ENCODE data around the gene KMT2C. TPM values are rescaled to one million over a fixed set of nuclear protein-coding genes. Genes with fewer than 3 reads are reported as not detected.
"Not testable (repeated sequence)": the region's sequence is repeated elsewhere in the genome, so short reads cannot be mapped to it uniquely, and the experiment has no call there.

KMT2C gene
- total and polyA plus RNA-seq, 3 donors from 2014 or later = 32.8 to 167 (median 154) TPM

DNA sequence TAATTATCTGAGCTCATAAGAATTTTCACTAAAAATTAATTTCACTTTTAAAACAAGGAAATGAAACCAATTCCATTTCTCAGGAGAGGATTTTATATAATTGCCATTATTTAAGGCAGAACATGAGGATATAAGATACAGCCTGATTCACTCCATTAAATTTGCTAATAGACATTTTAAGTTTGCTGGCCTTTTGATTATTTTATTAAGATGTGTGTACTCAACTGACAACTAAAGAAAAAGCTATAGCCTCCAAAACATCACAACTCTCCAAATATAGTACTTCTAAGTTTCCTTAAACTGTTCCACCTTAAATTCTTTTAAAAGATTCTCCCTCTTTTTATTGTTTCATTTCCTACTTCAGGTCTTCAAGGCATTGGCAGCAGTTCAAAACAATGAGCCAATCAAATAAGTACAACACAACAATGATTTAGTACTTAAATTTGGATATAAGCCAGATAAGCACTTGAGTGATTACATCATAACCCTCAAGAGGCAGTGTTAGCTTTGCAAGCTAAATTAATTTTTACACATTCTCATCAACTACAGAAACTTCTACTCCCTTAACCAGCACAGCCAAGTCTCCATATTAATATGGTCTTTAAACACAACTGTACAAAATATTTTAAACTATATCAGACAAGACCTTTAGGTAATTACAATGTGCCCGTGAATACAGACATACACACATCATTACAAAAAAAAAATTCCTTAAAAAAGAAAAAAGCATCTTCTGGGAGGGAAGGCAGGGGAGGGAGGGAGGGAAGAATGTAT, 121.8 kb downstream of the KMT2C start:
- no peak for TF ChIP-seq POLR2A (IDR thresholded peaks at IDR 0.05)
- TF ChIP-seq, protein P1, sequence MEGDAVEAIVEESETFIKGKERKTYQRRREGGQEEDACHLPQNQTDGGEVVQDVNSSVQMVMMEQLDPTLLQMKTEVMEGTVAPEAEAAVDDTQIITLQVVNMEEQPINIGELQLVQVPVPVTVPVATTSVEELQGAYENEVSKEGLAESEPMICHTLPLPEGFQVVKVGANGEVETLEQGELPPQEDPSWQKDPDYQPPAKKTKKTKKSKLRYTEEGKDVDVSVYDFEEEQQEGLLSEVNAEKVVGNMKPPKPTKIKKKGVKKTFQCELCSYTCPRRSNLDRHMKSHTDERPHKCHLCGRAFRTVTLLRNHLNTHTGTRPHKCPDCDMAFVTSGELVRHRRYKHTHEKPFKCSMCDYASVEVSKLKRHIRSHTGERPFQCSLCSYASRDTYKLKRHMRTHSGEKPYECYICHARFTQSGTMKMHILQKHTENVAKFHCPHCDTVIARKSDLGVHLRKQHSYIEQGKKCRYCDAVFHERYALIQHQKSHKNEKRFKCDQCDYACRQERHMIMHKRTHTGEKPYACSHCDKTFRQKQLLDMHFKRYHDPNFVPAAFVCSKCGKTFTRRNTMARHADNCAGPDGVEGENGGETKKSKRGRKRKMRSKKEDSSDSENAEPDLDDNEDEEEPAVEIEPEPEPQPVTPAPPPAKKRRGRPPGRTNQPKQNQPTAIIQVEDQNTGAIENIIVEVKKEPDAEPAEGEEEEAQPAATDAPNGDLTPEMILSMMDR (IDR thresholded peaks at IDR 0.05) = no peak
- Histone ChIP-seq H3K27ac (no peak overlapping the region), H3K4me3 (no peak overlapping the region), H3K36me3 (ENCODE audit: low read depth, missing control alignments) (no peaks in the 10 kb centered on the region), H3K4me1 (peaks cover 7% of the 10 kb centered on the region), H3K27me3 (no peaks in the 10 kb centered on the region), H3K9me3 (no peaks in the 10 kb centered on the region)
- WGBS, 2 donors = 64 to 67% methylated on average over 1 of the region's 1 CpG
- DNase-seq = no peak
- intact Hi-C loops (cut with DNase I; ENCODE audit: low total_unique reads) = no loop called here

GRCh38 chr7:152313217-152313616, 122.6 kb downstream of the KMT2C start:
- H3K36me3 ChIP-seq (ENCODE audit: low read depth, missing control alignments) = no peaks in the 10 kb centered on the region
- no peaks in the 10 kb centered on the region for H3K9me3 ChIP-seq
- intact Hi-C loops (cut with DNase I; ENCODE audit: low total_unique reads) = no loop called here
- DNase-seq = no peak
- TF ChIP-seq POLR2A (IDR thresholded peaks at IDR 0.05) = no peak
- TF ChIP-seq, protein P1 (IDR thresholded peaks at IDR 0.05) = no peak
- H3K4me3 ChIP-seq = no peak overlapping the region
- H3K4me1 ChIP-seq = peaks cover 7% of the 10 kb centered on the region
- no peaks in the 10 kb centered on the region for H3K27me3 ChIP-seq
- no peak overlapping the region for H3K27ac ChIP-seq

GRCh38 chr7:152312316-152312715, 123.5 kb downstream of the KMT2C start:
- no peak for DNase-seq
- H3K9me3 ChIP-seq = no peaks in the 10 kb centered on the region
- no peak for TF ChIP-seq POLR2A (IDR thresholded peaks at IDR 0.05)
- intact Hi-C loops (cut with DNase I; ENCODE audit: low total_unique reads) = no loop called here
- 55 to 72% methylated on average over 2 of the region's 2 CpGs for WGBS, 2 donors
- H3K36me3 ChIP-seq (ENCODE audit: low read depth, missing control alignments) = no peaks in the 10 kb centered on the region
- H3K4me3 ChIP-seq = no peak overlapping the region
- peaks cover 7% of the 10 kb centered on the region for H3K4me1 ChIP-seq
- no peak overlapping the region for H3K27ac ChIP-seq
- no peaks in the 10 kb centered on the region for H3K27me3 ChIP-seq

DNA sequence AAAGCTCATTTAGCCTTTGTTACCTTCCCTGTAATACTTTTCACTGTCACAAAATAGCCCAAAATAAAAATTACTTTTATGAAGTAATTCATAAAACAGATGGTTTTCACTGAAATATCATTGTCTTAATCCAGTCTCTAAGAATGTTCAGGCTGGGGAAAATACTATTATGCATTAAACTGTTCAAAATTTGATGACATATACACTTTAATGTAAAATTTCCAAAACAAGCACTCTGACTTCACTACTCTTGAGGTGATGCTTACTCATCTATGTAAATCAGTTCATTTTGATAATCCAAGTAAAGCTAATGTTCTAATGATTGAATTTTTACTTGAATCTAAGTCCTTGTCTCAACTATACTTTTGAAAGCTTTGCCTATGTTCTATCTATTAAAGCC, 127.9 kb downstream of the KMT2C start:
- Histone ChIP-seq H3K9me3 (no peaks in the 10 kb centered on the region), H3K4me1 (no peaks in the 10 kb centered on the region), H3K36me3 (ENCODE audit: low read depth, missing control alignments) (no peaks in the 10 kb centered on the region), H3K4me3 (no peak overlapping the region), H3K27ac (no peak overlapping the region), H3K27me3 (no peaks in the 10 kb centered on the region)
- no peak for DNase-seq
- TF ChIP-seq, protein P1 (IDR thresholded peaks at IDR 0.05) = no peak
- no peak for TF ChIP-seq POLR2A (IDR thresholded peaks at IDR 0.05)
- intact Hi-C loops (cut with DNase I; ENCODE audit: low total_unique reads) = no loop called here

GRCh38 chr7:152299542-152300143, 136.2 kb downstream of the KMT2C start:
- H3K4me1 ChIP-seq; H3K27ac ChIP-seq; H3K27me3 ChIP-seq; intact Hi-C loops (cut with DNase I; ENCODE audit: low total_unique reads); DNase-seq; H3K4me3 ChIP-seq; H3K36me3 ChIP-seq (ENCODE audit: low read depth, missing control alignments); H3K9me3 ChIP-seq: not testable (repeated sequence)
- 91 to 97% methylated on average over 2 of the region's 2 CpGs for WGBS, 2 donors

- no peaks in the 10 kb centered on the region for H3K27me3 ChIP-seq
- no peak for DNase-seq
- no peaks in the 10 kb centered on the region for H3K9me3 ChIP-seq
- TF ChIP-seq, protein P1 (IDR thresholded peaks at IDR 0.05) = no peak
- TF ChIP-seq POLR2A (IDR thresholded peaks at IDR 0.05) = no peak
- intact Hi-C loops (cut with DNase I; ENCODE audit: low total_unique reads) = no loop called here
- no peak overlapping the region for H3K4me3 ChIP-seq
- 91 to 92% methylated on average over 2 of the region's 2 CpGs for WGBS, 2 donors
- no peaks in the 10 kb centered on the region for H3K36me3 ChIP-seq (ENCODE audit: low read depth, missing control alignments)
- no peaks in the 10 kb centered on the region for H3K4me1 ChIP-seq
- no peak overlapping the region for H3K27ac ChIP-seq
Measured at GRCh38 chr7:152292897-152293296, 142.9 kb downstream of the KMT2C start.

DNA sequence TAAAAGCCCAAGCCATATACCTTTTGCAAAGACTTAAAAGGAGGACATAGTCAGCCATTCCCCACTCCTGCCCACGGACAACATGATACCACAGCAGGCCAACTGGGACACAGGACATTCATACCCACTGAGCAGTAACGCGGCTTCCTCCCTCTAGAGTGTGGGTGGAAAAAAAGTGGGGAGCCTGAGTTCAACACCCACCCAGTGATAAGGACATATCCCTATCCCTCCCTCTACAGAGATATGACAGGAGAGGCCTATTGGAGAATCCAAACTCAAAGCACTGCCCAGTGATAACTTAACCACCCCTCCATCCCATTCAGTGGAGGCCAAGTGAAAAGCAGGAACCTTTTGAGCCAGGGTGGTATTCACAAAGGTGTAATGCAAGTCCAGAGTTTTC, 148.8 kb downstream of the KMT2C start:
- H3K36me3 ChIP-seq (ENCODE audit: low read depth, missing control alignments); H3K27me3 ChIP-seq; H3K27ac ChIP-seq; H3K4me1 ChIP-seq; DNase-seq; intact Hi-C loops (cut with DNase I; ENCODE audit: low total_unique reads); H3K4me3 ChIP-seq; H3K9me3 ChIP-seq: not testable (repeated sequence)
- WGBS, 2 donors = 88 to 95% methylated on average over 3 of the region's 3 CpGs

GRCh38 chr7:152286219-152286618, 149.6 kb downstream of the KMT2C start:
- H3K4me3 ChIP-seq; DNase-seq; H3K4me1 ChIP-seq; H3K36me3 ChIP-seq (ENCODE audit: low read depth, missing control alignments); intact Hi-C loops (cut with DNase I; ENCODE audit: low total_unique reads); H3K27me3 ChIP-seq; H3K27ac ChIP-seq; H3K9me3 ChIP-seq: not testable (repeated sequence)
